CD4-positive, alpha-beta memory T cell (primary cell): ENCODE data around the gene DDX18. TPM values are rescaled to one million over a fixed set of nuclear protein-coding genes. Genes with fewer than 3 reads are reported as not detected.
"Not testable (repeated sequence)": the region's sequence is repeated elsewhere in the genome, so short reads cannot be mapped to it uniquely, and the experiment has no call there.

ENCODE experiments used
- CTCF ChIA-PET: fragments of 350-600 bp; sonication (Branson Sonifier 250); formaldehyde crosslinking; loops from one replicate; lab custom pipeline; 2021; ENCODE audit warnings: inconsistent platforms; ENCODE audit not compliant: partially characterized antibody; lab: Charles Lee
- POLR2A ChIA-PET: fragments of 350-600 bp; sonication (Branson Sonifier 250); formaldehyde crosslinking; loops from one replicate; lab custom pipeline; 2021; ENCODE audit not compliant: partially characterized antibody; lab: Charles Lee
- DNase-seq, 5 donors: peaks; one replicate each; pipeline versions ENCODE4 v3.0.0 to v3.0.0-alpha.2; 2020 to 2022; ENCODE audit warnings: mixed read lengths in 1 of 5
- H3K27ac ChIP-seq: one replicate; pipeline ENCODE4 v1.7.0; 2013; ENCODE audit warnings: low read depth, low read length
- H3K27me3 ChIP-seq: 2 replicates; pipeline ENCODE4 v1.7.0; 2013; ENCODE audit warnings: mild to moderate bottlenecking, low read length, moderate library complexity; ENCODE audit not compliant: insufficient read depth
- H3K36me3 ChIP-seq: 2 replicates; pipeline ENCODE4 v1.7.0; 2013; ENCODE audit warnings: mild to moderate bottlenecking, low read length, moderate library complexity; ENCODE audit not compliant: insufficient read depth
- H3K4me1 ChIP-seq: 2 replicates; pipeline ENCODE4 v1.7.0; 2013; ENCODE audit warnings: mild to moderate bottlenecking, low read length, moderate library complexity; ENCODE audit not compliant: insufficient read depth
- H3K4me3 ChIP-seq, 2 donors: one replicate each; pipeline ENCODE4 v1.7.0; 2013; ENCODE audit warnings: low read length in 2 of 2, mild to moderate bottlenecking in 1 of 2
- H3K9me3 ChIP-seq, 2 donors: one replicate each; pipeline ENCODE4 v1.7.0; 2013; ENCODE audit warnings: low read length in 2 of 2, control low read depth in 1 of 2; ENCODE audit not compliant: control insufficient read depth in 1 of 2
- H3K27ac Mint-ChIP-seq, 7 donors: one replicate each; pipeline ENCODE4 v1.8.0; 2020 to 2021; ENCODE audit warnings: mixed read lengths in 7 of 7, mild to moderate bottlenecking in 6 of 7, inconsistent platforms in 3 of 7, moderate library complexity in 3 of 7
- H3K27me3 Mint-ChIP-seq, 2 donors: one replicate each; pipeline ENCODE4 v1.8.0; 2020 to 2021; ENCODE audit warnings: mixed read lengths in 2 of 2
- H3K36me3 Mint-ChIP-seq, 2 donors: one replicate each; pipeline ENCODE4 v1.8.0; 2020 to 2021; ENCODE audit warnings: mixed read lengths in 2 of 2, inconsistent platforms in 1 of 2, mild to moderate bottlenecking in 1 of 2
- H3K4me1 Mint-ChIP-seq, 4 donors: one replicate each; pipeline ENCODE4 v1.8.0; 2020 to 2021; ENCODE audit warnings: mixed read lengths in 4 of 4, mild to moderate bottlenecking in 1 of 4
- H3K4me3 Mint-ChIP-seq, 8 donors: one replicate each; pipeline ENCODE4 v1.8.0; 2020 to 2021; ENCODE audit warnings: mixed read lengths in 8 of 8, mild to moderate bottlenecking in 7 of 8, moderate library complexity in 6 of 8, inconsistent platforms in 3 of 8
- H3K9me3 Mint-ChIP-seq, 8 donors: one replicate each; pipeline ENCODE4 v1.8.0; 2020 to 2021; ENCODE audit warnings: mixed read lengths in 8 of 8, mild to moderate bottlenecking in 5 of 8, inconsistent platforms in 3 of 8, moderate library complexity in 1 of 8
- intact Hi-C: fragments of 100-400 bp; cut with micrococcal nuclease; formaldehyde crosslinking; loops from one replicate; pipeline ENCODE4 v1.15.1; 2023
- polyA plus RNA-seq, 2 donors: library from polyadenylated mRNA; unstranded; fragments of 300-500 nt; fragmentation: Illumina TruSeq; gene quantifications; one replicate each; pipeline ENCODE4 v1.2.3, GENCODE V29; 2021
- total RNA-seq, 2 experiments: library from RNA; stranded (reverse); gene quantifications; one replicate each; pipeline ENCODE4 v1.2.3, GENCODE V29; 2021

The DDX18 gene
- total and polyA plus RNA-seq, 4 experiments from 2014 or later = 47.6 to 111 (median 88.3) TPM

GRCh38 chr2:117815946-117816345 lies 1.5 kb downstream of the DDX18 start:
- peaks cover 35% of the 10 kb centered on the region for H3K4me1 ChIP-seq
- H3K9me3 ChIP-seq = no peaks in the 10 kb centered on the region
- no peak for DNase-seq
- peak overlapping the region; percentile 92 for H3K27ac ChIP-seq
- Mint-ChIP-seq H3K4me3 (peak overlapping the region in 7 of 8 donors; percentile 86 to 97 (median 95)), H3K4me1 (peaks cover 26 to 60% (median 38%) of the 10 kb centered on the region in 4 donors), H3K27me3 (no peaks in the 10 kb centered on the region), H3K36me3 (peaks cover 44 to 51% of the 10 kb centered on the region in 2 donors), H3K9me3 (peaks cover 0 to 4% (median 0%) of the 10 kb centered on the region in 8 donors), H3K27ac (peak overlapping the region; percentile 95 to 100 (median 100))
- H3K27me3 ChIP-seq = no peaks in the 10 kb centered on the region
- H3K4me3 ChIP-seq = peak overlapping the region in 1 of 2 donors; percentile 77
- CTCF ChIA-PET = no interaction called here
- H3K36me3 ChIP-seq = peaks cover 40% of the 10 kb centered on the region
- intact Hi-C loops = loop anchor here (2.0 to 5.0 kb wide), 2 partner anchors 496 to 1863 kb away; partner anchors contain the start of gene TMEM177
- POLR2A ChIA-PET = interaction anchor here (0.6 kb wide), 1 partner anchor 16 kb away, joined by 6 read pairs; no protein-coding TSS in a partner anchor

GRCh38 chr2:117818921-117819320 lies 4.4 kb downstream of the DDX18 start:
- Mint-ChIP-seq H3K27ac (peak overlapping the region; percentile 9 to 80 (median 64)), H3K4me3 (no peak overlapping the region)

GRCh38 chr2:117820444-117820843 lies 6.0 kb downstream of the DDX18 start:
- ChIA-PET CTCF (no interaction called here), POLR2A (no interaction called here)
- peaks cover 81% of the 10 kb centered on the region for H3K36me3 ChIP-seq
- H3K27ac Mint-ChIP-seq = peak overlapping the region in 5 of 7 donors; percentile 49 to 77 (median 56)
- H3K9me3 Mint-ChIP-seq = no peaks in the 10 kb centered on the region
- H3K27me3 ChIP-seq = no peaks in the 10 kb centered on the region
- intact Hi-C loops = no loop called here
- peak overlapping the region; percentile 5 for H3K27ac ChIP-seq
- no peaks in the 10 kb centered on the region for H3K27me3 Mint-ChIP-seq
- H3K4me1 ChIP-seq = peaks cover 21% of the 10 kb centered on the region
- H3K4me1 Mint-ChIP-seq = peaks cover 16 to 46% (median 29%) of the 10 kb centered on the region in 4 donors
- no peaks in the 10 kb centered on the region for H3K9me3 ChIP-seq
- H3K4me3 Mint-ChIP-seq = no peak overlapping the region
- DNase-seq = peak in 1 of 5 donors; percentile 47
- no peak overlapping the region for H3K4me3 ChIP-seq
- peaks cover 78 to 86% of the 10 kb centered on the region in 2 donors for H3K36me3 Mint-ChIP-seq

More at GRCh38 chr2:117818921-117819320, 4.4 kb downstream of the DDX18 start:
- Histone ChIP-seq H3K4me3 (no peak overlapping the region), H3K9me3 (no peaks in the 10 kb centered on the region), H3K4me1 (peaks cover 28% of the 10 kb centered on the region), H3K27ac (peak overlapping the region; percentile 35), H3K27me3 (no peaks in the 10 kb centered on the region), H3K36me3 (peaks cover 67% of the 10 kb centered on the region)
- no peaks in the 10 kb centered on the region for H3K27me3 Mint-ChIP-seq
- peaks cover 66 to 81% of the 10 kb centered on the region in 2 donors for H3K36me3 Mint-ChIP-seq
- intact Hi-C loops = loop anchor here (5.0 kb wide), 1 partner anchor 493 kb away; no protein-coding TSS in a partner anchor
- no peak for DNase-seq
- CTCF ChIA-PET = no interaction called here
- peaks cover 26 to 60% (median 38%) of the 10 kb centered on the region in 4 donors for H3K4me1 Mint-ChIP-seq
- POLR2A ChIA-PET = no interaction called here
- peaks cover 0 to 4% (median 0%) of the 10 kb centered on the region in 8 donors for H3K9me3 Mint-ChIP-seq

GRCh38 chr2:117825437-117825836 lies 10.9 kb downstream of the DDX18 start:
- Mint-ChIP-seq H3K27me3 (no peaks in the 10 kb centered on the region), H3K4me1 (peaks cover 0 to 3% (median 1%) of the 10 kb centered on the region in 4 donors), H3K9me3 (peaks cover 0 to 3% (median 0%) of the 10 kb centered on the region in 8 donors), H3K36me3 (peaks cover 90 to 100% of the 10 kb centered on the region in 2 donors), H3K4me3 (no peak overlapping the region), H3K27ac (peak overlapping the region in 2 of 7 donors; percentile 32 to 54)
- H3K4me1 ChIP-seq = no peaks in the 10 kb centered on the region
- H3K9me3 ChIP-seq = no peaks in the 10 kb centered on the region
- H3K36me3 ChIP-seq = peaks cover 88% of the 10 kb centered on the region
- no peaks in the 10 kb centered on the region for H3K27me3 ChIP-seq
- DNase-seq = no peak
- no peak overlapping the region for H3K27ac ChIP-seq
- POLR2A ChIA-PET = no interaction called here
- CTCF ChIA-PET = interaction anchor here (1.2 kb wide), 1 partner anchor 11 kb away, joined by 3 read pairs; the partner anchor contains the start of gene DDX18
- intact Hi-C loops = no loop called here
- no peak overlapping the region for H3K4me3 ChIP-seq

GRCh38 chr2:117827464-117827863 lies 13.0 kb downstream of the DDX18 start:
- POLR2A ChIA-PET, H3K4me3 ChIP-seq, H3K27me3 ChIP-seq, H3K27ac ChIP-seq, H3K27me3 Mint-ChIP-seq, DNase-seq, H3K4me1 ChIP-seq, intact Hi-C loops, H3K4me3 Mint-ChIP-seq, H3K9me3 ChIP-seq, CTCF ChIA-PET, H3K9me3 Mint-ChIP-seq, H3K4me1 Mint-ChIP-seq: not testable (repeated sequence)
- peak overlapping the region in 1 of 7 donors; percentile 35 for H3K27ac Mint-ChIP-seq
- peaks cover 86 to 99% of the 10 kb centered on the region in 2 donors for H3K36me3 Mint-ChIP-seq
- H3K36me3 ChIP-seq = peaks cover 76% of the 10 kb centered on the region

GRCh38 chr2:117828870-117829269 lies 14.4 kb downstream of the DDX18 start:
- intact Hi-C loops = no loop called here
- H3K9me3 Mint-ChIP-seq = peaks cover 0 to 3% (median 0%) of the 10 kb centered on the region in 8 donors
- POLR2A ChIA-PET = no interaction called here
- no peaks in the 10 kb centered on the region for H3K27me3 Mint-ChIP-seq
- CTCF ChIA-PET = interaction anchor here (0.9 to 1.4 kb wide), 2 partner anchors 9 to 14 kb away, joined by 3 to 6 read pairs; partner anchors contain the start of gene DDX18
- Histone ChIP-seq H3K4me1 (no peaks in the 10 kb centered on the region), H3K4me3 (no peak overlapping the region), H3K27me3 (no peaks in the 10 kb centered on the region), H3K36me3 (peaks cover 68% of the 10 kb centered on the region), H3K9me3 (no peaks in the 10 kb centered on the region), H3K27ac (no peak overlapping the region)
- H3K36me3 Mint-ChIP-seq = peaks cover 82 to 97% of the 10 kb centered on the region in 2 donors
- H3K4me1 Mint-ChIP-seq = peaks cover 0 to 2% (median under 1%) of the 10 kb centered on the region in 4 donors
- H3K27ac Mint-ChIP-seq = peak overlapping the region in 4 of 7 donors; percentile 36 to 63 (median 50)
- no peak for DNase-seq
- no peak overlapping the region for H3K4me3 Mint-ChIP-seq

- Histone ChIP-seq H3K27ac (no peak overlapping the region), H3K36me3 (peaks cover 38% of the 10 kb centered on the region), H3K4me1 (no peaks in the 10 kb centered on the region), H3K27me3 (no peaks in the 10 kb centered on the region), H3K9me3 (no peaks in the 10 kb centered on the region), H3K4me3 (no peak overlapping the region)
- Mint-ChIP-seq H3K4me3 (no peak overlapping the region), H3K4me1 (peaks cover 3 to 18% (median 10%) of the 10 kb centered on the region in 4 donors), H3K27ac (peak overlapping the region in 2 of 7 donors; percentile 33 to 69), H3K36me3 (peaks cover 53 to 62% of the 10 kb centered on the region in 2 donors), H3K27me3 (no peaks in the 10 kb centered on the region), H3K9me3 (peaks cover 0 to 3% (median 0%) of the 10 kb centered on the region in 8 donors)
- ChIA-PET CTCF (interaction anchor here (1.7 to 4.2 kb wide), 2 partner anchors 18 to 171 kb away, joined by 4 to 15 read pairs; partner anchors contain the start of gene DDX18), POLR2A (no interaction called here)
- intact Hi-C loops = no loop called here
- DNase-seq = no peak
These were observed 17.8 kb downstream of the DDX18 start for GRCh38 chr2:117832332-117832731.
